HG02973 (cell line): ENCODE data around the gene SH3GLB2.
"Not testable (repeated sequence)": the region's sequence is repeated elsewhere in the genome, so short reads cannot be mapped to it uniquely, and the experiment has no call there.

Source experiments
- ATAC-seq: cut with Tn5 transposase; IDR thresholded peaks from one replicate; pipeline ENCODE4 v1.9.1; 2021; ENCODE audit warnings: moderate library complexity; ENCODE audit not compliant: unreplicated experiment

SH3GLB2 gene

DNA sequence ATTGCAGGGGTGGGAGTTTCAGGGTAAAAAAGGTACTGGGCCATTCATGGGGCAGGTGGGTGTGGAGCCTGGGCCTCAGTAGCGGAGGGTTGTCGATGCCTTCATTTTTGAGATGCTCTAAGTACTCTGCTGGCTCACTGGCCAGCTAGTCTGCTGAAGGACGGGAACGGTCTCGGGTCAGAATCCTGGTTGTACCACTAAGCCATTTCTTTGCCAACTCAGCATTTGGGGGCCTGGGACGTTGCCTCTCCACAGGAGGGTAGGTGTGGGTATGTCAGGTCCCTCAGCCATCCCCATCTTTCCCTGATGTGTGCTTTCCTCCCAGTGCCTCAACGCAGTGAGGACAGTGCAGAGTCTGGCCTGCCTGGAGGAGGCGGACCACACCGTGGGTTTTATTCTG is 25.1 kb downstream of the SH3GLB2 start:
- ATAC-seq, result no peak

GRCh38 chr9:129001504-129002325 is 26.4 kb downstream of the SH3GLB2 start:
- no peak for ATAC-seq

DNA sequence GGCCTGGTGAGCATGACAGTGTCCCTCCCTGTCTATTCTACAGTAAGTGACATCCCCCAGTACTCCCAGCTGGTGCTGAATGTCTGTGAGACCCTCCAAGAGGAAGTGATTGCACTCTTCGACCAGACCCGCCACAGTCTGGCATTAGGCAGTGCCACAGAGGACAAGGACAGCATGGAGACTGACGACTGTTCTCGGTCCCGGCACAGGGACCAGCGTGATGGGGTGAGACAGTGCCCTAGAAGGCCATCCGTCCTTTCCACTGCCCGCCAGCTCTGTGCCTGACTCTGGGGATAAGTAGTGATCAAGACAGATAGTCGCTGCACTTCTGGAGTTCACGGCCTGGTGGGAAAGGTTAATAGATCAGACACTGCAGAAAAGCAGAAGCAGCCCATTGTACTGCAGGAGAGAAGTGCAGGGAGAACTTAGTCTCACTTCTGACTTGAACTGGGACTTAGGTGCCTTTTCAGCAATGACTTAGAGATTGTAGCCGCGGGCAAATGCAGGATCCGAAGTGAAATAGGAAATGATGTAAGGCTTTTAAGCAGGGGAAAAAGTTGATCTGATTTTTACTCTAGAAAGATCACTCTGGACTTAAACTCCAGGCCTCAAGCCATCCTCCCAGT is 28.4 kb downstream of the SH3GLB2 start:
- ATAC-seq, result no peak

- no peak for ATAC-seq
Observed at GRCh38 chr9:128998462-128998861, 29.7 kb downstream of the SH3GLB2 start.

DNA sequence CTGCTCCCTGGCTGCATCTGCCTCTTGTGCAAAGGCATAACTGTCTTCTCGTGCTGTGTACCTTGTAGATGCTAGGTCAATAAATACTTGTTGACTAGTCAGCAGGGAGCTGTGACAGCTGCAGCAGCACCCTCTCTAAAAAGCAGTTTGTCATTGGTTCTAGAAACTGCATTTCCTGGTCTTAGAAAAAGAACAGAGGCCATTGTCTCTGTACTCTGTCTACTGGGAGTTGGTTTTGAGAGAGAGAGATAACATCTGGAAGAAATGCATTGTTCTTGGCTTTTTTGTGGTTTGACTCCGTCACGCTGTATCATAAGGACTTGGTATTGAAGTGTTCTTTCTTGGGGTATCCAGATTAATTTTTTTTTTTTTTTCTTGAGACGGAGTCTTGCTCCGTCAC is 32.3 kb downstream of the SH3GLB2 start:
- ATAC-seq, result no peak

DNA sequence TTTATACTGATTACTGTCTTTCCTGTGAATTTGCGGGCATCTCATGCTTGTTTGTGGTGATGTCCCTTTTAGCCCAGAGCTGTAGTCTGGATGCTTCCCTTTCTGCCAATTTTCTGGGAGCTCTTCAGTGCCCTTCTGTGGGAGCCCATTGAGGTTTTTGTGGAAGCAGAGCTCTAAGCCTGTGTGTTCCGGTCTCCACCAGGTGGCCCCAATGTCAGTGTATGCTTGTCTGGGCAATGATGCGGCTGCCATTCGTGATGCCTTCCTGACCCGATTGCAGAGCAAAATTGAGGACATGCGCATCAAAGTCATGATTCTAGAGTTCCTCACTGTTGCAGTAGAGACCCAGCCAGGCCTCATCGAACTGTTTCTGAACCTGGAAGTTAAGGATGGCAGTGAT is 35.1 kb downstream of the SH3GLB2 start:
- no peak for ATAC-seq

DNA sequence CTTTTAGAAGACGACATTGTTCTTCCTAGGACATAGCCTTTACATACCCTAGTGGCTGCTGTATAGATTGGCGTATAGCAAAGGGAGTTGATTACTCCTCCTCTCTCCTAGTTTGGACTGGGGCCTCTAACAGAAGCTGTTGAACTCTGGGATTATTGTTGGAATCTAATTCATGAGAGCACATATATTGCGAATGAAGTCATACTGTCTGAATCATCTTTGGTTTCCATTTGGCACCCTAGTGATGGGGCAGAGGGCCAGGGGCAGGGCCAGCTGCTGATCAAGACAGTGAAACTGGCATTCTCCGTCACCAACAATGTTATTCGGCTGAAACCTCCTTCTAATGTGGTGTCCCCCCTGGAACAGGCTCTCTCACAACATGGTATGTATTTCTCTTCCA is 40.3 kb downstream of the SH3GLB2 start:
- no peak for ATAC-seq

GRCh38 chr9:128986671-128987070 is 41.5 kb downstream of the SH3GLB2 start:
- no peak for ATAC-seq

- ATAC-seq, result no peak
Observed at GRCh38 chr9:128983536-128983935, 44.6 kb downstream of the SH3GLB2 start.

- ATAC-seq, result no peak
Observed at GRCh38 chr9:128979111-128979510, 49.0 kb downstream of the SH3GLB2 start.

DNA sequence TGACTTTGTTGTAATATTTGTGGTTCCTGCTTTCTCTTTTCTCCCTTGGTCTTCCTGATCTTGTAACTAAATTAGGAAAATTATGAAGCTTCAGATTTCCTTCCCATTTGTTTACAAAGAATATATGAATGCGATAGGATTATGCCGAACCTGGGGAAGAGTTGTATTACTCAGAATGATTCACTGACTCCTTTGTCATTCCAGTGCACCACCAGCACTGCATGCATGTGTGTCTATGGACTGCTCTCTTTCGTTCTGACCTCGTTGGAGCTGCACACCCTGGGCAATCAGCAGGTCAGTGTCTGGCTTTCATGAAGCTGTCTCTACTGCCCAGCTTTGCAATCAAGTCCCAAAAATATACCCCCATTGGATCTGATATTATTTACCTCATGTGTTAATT is 55.2 kb downstream of the SH3GLB2 start:
- ATAC-seq, result no peak

DNA sequence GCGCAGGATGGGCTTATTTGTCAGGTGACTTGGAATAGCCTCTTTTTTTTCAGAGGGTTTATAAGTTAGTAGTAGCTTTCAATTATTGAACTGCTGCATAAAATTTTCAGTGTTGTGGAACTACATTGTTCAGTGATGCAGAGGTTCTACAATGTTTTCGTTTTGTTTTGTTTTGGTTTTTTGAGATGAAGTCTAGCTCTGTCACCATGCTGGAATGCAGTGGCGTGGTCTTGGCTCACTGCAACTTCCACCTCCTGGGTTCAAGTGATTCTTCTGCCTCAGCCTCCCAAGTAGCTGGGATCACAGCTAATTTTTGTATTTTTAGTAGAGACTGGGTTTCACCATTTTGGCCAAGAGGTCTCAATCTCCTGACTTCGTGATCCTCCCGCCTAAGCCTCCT is 58.6 kb downstream of the SH3GLB2 start:
- no peak for ATAC-seq

DNA sequence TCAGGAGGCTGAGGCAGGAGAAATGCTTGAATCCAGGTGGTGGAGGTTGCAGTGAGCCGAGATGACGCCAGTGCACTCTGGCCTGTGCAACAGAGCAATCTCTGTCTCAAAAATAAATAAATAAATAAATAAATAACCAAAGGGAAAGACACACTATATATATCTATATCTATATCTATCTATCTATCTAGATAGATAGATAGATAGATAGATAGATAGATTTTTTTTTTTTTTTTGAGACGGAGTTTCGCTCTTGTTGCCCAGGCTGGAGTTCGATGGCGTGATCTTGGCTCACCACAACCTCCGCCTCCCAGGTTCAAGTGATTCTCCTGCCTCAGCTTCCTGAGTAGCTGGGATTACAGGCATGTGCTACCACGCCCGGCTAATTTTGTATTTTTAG is 66.7 kb downstream of the SH3GLB2 start:
- ATAC-seq, result not testable (repeated sequence)
